AML-193 (cell line): ENCODE results near the gene ADAMTS19.
"Not testable (repeated sequence)": the region's sequence is repeated elsewhere in the genome, so short reads cannot be mapped to it uniquely, and the experiment has no call there.

ENCODE experiments used
- DNase-seq, 2 experiments: peaks; one replicate each; lab custom pipeline; 2025; lab: John Stamatoyannopoulos, UW

ADAMTS19 gene

GRCh38 chr5:129477532-129477931 is 17.4 kb downstream of the ADAMTS19 start:
- DNase-seq, result no peak

DNA sequence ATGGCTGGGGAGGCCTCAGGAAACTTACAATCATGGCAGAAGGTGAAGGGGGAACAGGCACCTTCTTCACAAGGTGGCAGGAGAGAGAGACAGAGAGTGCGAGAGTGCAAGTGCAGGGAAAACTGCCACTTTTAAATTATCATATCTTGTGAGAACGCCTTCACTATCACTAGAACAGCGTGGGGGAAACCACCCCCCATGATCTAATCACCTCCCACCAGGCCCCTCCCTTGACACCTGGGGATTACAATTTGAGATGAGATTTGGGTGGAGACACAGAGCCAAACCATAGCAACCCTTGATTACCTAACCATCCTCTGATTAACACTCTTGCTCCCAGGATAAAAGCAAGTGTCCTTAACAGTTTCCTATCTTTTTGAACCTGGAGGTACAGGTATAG is 21.1 kb downstream of the ADAMTS19 start:
- DNase-seq, result no peak

DNA sequence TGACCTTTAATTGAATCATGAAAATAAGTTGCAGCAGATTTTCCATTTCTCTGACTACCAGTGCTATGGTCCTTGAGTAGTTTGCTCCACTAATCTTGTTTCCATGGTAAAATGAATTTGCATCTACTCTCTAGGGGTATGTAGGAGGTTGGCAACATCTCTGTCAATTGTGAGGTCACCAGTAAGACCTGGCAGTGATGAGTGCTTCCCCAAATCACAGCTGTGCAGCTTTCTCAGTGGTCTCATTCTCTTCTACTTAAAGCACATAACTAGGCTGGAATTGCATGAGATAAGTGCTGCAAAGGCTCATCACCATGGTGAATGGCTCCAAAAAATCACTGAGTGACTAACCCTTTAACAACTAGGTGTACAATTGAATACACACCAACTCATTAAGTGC is 36.3 kb downstream of the ADAMTS19 start:
- no peak for DNase-seq

DNA sequence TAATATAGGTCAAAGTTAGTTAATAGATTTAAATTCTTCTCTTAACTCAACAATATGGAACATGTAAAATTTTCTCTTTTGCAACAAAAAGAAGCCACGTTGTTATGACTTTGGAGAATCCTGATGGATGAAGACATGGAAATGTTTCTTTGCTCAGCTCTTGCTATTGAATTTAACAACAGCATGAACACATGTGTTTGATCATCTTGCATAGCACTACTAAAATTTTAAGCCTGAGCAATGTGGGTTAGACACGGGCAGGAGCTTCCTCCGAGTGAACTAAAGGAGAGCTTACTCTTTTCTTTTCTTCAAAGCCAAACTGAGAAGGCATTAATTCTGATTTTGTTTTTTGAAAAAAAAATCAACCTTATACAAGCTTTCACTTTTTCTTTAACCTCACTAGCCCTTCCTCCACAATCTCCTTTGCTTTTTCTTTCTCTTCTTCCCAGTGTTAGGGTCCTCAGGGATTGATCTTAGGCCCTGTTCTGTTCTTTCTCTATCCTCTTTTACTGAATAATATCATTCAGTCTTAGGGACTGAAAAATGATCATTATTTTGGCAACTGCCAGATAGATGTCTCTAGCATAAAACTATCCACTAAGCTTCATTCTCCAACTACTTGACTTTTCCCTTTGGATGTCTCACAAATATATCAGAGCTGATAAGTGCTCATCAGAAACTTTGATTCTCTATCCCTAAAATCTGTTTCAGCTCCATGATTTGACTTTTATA is 36.9 kb downstream of the ADAMTS19 start:
- DNase-seq, result no peak

GRCh38 chr5:129499208-129499852 is 39.2 kb downstream of the ADAMTS19 start:
- no peak for DNase-seq

GRCh38 chr5:129500101-129500500 is 40.0 kb downstream of the ADAMTS19 start:
- DNase-seq, result no peak

DNA sequence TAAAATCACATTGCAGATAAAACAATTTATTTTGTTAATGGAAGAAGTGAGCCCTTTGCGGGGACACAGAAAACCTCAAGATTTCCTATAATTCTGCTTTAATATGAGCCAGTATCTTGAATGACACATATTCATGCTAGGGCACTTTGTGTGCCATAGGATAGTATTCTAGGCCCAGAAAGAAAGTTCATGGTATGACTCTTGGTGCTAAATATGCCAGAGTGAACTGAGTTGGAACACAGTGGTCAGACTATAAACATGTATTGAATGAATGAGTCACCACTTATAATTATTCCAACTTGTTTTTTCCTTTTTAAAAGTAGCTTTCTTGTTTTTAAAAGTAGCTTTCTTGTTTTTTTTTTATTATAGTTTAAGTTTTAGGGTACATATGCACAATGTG is 46.0 kb downstream of the ADAMTS19 start:
- no peak for DNase-seq

GRCh38 chr5:129506950-129507349 is 46.9 kb downstream of the ADAMTS19 start:
- DNase-seq, result no peak

- no peak for DNase-seq
Measured at GRCh38 chr5:129507527-129507926, 47.4 kb downstream of the ADAMTS19 start.

- no peak for DNase-seq
Measured at GRCh38 chr5:129508606-129509005, 48.5 kb downstream of the ADAMTS19 start.

DNA sequence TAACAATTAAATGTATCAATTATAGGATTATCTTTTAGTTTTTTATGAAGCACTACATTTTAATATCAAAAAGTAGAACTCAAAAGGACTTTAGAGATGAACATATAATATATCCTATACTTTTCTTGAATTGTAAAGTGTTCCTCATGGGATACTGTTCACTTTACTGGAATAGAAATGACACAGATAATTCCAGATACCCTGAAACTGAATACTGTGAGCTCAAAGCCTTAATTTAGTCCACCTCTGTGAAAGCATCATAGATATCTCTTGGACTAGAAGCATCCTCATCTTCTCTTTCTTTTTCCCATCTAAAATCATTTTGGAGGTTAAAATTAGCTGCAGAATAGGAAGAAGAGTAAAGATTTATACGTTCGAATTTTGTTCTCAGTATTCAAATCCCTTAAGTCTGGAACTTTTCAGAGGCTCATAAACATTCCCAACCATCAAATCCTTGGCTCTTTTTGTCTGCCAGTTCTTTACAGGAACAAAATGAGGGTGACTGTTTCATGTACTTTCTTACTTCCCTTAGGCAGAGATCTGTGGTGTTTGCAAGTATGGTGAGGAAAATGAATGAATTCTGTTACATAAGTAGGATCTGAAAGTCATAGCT is 49.4 kb downstream of the ADAMTS19 start:
- DNase-seq, result no peak

DNA sequence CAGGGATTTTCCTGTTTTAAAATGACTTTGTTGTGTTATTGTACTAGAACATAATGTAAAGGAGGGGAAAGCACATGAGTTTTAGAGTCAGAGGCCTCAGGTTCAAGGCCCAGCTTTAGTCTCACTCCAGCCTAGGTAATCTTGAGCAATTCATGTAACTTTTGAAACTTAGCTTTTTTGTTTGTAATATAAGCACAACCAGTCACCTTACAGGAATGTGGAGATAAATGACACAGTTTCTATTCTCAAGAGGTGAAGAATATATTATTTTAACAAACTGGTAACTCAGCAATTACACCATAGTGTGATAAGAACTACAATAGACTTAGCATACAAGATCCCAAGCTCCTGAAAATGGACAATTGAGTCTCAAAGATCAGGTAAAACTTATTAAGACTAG is 51.2 kb downstream of the ADAMTS19 start:
- no peak for DNase-seq

GRCh38 chr5:129541051-129541450 is 81.0 kb downstream of the ADAMTS19 start:
- no peak for DNase-seq

DNA sequence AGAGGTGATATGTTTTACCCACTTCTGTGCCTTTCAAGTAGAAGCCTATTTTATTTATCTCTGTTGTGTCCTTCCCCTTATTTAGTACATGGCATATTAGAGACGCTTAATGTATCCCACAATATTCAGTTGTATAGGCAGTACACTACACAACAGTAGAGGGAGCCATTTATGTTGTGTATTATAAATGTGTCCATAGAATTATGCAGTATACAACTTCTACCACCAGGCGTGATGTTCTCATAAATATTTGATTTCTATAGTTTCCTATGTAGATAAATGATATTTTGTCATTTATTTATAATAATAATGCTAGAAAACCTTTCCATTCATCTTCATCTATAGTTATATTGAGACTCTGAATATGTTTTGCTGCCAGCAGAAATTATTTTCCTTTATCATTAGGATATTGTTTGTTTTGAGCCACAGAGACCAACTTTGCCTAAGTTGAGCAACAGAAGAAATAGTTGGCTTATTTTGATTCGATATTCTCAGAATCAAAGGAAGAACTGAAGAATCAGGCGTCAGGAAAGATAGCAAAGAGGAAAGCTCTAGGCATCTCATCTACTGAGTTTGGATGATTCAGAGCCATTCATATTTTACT is 81.7 kb downstream of the ADAMTS19 start:
- peak; percentile 14 to 47 for DNase-seq

GRCh38 chr5:129547137-129547536 is 87.0 kb downstream of the ADAMTS19 start:
- no peak for DNase-seq

DNA sequence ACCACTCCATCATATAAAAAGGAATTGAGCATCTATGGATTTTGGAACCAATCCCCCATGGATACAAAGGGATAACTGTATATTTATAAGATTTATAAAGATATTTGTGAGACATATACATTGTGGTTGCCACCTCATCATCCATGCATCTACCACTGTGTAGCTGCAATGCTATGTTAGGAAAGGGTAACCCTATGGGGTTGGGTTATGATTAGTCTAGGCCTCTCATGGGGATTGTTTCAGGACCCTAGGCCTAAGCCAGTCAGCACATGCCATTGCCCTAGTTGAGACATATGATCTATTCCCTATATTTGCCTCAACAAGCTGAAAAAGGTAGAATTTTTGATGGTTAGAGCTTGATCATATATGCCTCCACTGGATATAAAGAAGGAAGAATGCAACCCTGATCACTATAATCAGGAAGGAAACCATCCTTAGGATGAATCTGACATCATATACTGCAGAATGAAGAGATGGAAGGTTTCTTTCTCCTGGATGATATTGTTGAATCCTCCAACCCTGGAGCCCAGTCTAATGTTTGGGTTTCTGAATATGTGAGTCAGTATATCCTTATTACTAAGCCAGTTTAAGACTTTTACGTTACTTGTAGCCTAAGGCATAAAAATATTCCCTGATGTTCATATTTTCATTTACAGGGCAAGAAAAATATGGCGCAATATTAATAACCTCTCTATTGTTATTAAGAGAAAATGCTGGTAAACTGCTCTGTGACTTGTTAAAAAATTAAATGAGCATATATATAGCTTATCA is 94.2 kb downstream of the ADAMTS19 start:
- no peak for DNase-seq

- no peak for DNase-seq
Measured at GRCh38 chr5:129563585-129563984, 103.5 kb downstream of the ADAMTS19 start.

DNA sequence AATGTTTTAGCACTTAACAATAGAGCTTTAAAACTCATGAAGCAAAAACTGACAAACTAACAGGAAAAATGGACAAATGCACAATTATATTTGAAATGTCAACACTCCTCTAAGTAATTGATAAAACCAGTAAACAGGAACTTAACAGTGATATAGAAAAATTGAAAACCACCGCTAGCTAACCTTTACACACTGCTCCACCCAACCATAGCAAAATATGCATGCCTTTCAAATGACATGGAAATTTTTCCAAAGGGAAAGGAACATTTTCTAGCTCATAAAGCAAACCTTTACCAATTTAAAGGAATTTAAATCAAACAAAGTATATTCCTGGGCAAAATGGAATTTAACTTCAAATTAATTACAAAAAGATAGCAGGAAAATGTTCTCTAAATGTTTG is 109.2 kb downstream of the ADAMTS19 start:
- no peak for DNase-seq

DNA sequence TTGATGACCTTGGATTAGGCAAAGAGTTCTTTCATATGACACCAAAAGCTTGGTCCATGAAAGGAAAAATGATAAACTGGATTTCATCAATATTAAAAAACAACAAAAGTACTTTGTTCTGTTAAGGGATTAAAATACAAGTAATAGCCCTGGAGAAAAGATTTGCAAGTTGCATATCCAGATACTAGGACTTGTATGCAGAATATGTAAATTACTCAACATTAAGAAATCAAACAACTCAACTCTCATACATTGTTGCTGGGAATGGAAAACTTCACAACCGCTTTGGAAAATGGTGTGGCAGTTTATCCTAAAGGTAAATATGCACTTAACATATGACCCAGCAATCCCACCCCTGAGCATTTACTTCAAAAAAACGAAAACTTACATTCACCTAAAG is 112.0 kb downstream of the ADAMTS19 start:
- DNase-seq, result no peak

GRCh38 chr5:129584496-129584895 is 124.4 kb downstream of the ADAMTS19 start:
- DNase-seq, result not testable (repeated sequence)

DNA sequence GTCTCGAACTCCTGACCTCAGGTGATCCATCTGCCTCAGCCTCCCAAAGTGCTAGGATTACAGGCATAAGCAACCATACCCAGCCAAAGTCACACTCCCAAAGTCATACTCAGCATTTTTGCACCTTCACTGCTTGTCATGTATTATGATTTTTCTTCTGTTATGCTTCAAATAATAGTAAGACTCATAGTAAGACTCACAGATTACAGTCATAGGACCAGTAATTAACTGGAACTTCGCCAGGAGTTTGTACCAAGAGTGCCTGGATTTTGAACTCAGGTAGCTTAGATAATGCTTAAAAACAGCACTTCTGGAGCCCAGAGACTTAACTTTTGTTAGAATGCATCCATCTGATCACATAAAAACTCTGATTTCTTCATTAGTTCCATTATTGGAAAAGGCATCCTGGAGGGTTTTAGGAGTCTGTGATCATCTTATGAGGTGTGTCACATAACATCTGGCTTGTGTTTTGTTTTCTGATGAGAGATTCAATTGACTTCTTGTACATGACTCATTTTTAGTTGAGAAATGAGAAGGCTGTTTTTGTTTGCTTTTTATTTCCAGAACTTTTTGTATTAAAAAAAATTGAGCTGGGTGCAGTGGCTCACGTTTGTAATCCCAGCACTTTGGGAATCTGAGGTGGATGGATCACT is 131.5 kb downstream of the ADAMTS19 start:
- DNase-seq, result no peak

DNA sequence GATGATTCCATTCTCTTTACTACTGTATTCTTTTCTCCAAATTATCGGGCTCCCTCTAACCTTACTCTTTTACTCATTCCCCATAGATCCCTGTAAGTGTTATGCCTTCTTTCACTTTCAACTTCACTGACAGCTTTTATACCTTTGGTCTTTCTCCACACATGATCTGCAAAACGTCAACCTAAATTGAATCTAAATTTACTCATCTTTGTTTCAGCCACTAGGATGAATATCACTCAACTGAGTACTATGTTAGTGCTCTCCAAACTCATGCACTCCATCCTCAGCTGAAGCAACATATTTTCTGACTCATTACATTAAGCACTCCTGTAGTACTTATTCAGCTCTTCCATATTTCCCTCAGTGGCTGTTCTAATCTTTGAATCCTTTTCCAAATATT is 133.4 kb downstream of the ADAMTS19 start:
- no peak for DNase-seq
